Activated CD8-positive, alpha-beta memory T cell treated with anti-CD3 and anti-CD28 coated beads, Interleukin-2, amount 50 U/mL, for 48 hours (primary cell): ENCODE data around the gene SGPL1.
A peak's percentile ranks its signal among the peaks of the same experiment; 100 is the strongest.
"Not testable (repeated sequence)": the region's sequence is repeated elsewhere in the genome, so short reads cannot be mapped to it uniquely, and the experiment has no call there.

Experiments
- DNase-seq: peaks from one replicate; pipeline ENCODE4 v3.0.0-alpha.2; 2020

SGPL1 gene

DNA sequence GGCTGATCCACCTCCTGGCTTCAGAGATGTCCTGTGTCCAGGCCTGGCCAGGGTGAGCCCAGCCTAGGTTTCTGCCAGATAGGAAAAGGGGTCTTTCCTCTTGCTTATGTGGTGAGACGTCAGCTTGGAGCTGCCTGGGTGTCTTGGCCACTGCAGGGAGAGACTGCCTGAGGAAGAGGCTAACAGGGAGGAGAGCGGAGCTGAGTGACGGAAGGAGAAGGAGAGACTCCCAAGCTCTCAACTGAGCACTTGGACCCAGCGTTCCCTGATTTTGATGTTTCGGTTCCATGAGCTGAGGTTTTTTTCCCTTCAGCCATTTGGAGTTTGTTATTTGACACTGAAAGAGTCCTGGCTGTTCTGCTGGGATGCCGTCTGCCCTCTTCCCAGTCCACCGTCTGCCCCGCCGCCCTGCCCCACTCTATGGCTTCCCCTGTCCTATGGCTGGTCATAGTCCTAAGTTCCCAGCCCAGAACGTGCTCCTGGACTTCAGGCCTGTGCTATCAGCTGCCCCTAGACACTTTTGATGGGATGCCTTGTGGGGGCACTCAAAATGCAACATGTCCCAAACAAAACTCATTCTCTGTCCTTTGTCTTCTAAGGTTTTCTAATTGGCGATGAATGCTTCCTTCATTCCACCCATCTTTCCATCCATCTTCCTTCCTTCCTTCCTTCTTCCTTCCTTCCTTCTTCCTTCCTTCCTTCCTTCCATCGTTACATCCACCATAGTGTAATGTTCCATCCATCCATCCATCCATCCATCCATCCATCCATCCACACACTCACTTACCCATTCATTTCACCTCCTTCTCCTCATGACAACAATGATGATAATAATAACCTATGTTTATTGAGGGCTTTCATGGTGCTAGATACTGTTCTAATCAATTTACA, 92.9 kb downstream of the SGPL1 start:
- no peak for DNase-seq

- DNase-seq, result no peak
These were observed 93.7 kb downstream of the SGPL1 start for GRCh38 chr10:70909326-70909935.

GRCh38 chr10:70910486-70911341, 95.0 kb downstream of the SGPL1 start:
- DNase-seq, result no peak

GRCh38 chr10:70911386-70911785, 95.6 kb downstream of the SGPL1 start:
- no peak for DNase-seq

- DNase-seq, result no peak
These were observed 96.8 kb downstream of the SGPL1 start for GRCh38 chr10:70912556-70912955.

GRCh38 chr10:70913191-70913892, 97.6 kb downstream of the SGPL1 start:
- DNase-seq, result no peak

DNA sequence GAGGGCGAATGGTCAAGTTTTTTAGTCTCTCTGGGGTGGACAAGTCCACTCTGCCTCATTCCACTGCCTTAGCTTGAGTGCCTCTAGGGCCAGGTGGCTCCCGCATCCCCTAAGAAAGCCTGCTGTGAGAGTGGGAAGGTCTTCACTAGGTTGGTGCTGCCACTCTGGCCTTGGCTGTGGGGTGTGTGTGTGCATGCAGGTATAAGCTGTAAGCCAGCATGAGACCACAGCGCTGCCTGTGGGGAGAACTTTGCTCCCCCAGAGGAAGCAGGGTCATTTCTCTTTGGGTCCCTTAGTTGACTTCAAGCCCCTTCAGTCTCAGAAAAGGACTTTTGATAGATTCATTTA, 98.1 kb downstream of the SGPL1 start:
- DNase-seq, result no peak

GRCh38 chr10:70914316-70914864, 98.6 kb downstream of the SGPL1 start:
- no peak for DNase-seq

DNA sequence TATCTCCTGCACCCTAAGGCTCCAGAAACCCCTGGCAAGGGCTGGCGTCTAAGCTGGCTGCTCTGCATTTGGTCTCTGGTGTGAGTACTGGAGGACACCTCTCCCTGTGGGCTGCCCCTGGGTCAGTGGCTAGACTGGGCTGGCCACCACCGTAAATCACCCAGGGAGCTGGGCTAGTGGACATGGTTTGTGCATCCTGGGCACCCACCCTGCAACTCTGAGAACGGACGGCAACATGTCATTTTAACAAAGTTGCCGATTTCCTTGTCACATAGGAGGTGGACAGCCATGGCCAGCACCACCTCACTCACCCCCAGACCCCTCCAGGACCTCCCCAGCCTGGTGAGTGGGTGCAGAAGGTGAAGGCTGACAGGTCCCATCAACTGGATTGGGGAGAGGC, 99.5 kb downstream of the SGPL1 start:
- no peak for DNase-seq

DNA sequence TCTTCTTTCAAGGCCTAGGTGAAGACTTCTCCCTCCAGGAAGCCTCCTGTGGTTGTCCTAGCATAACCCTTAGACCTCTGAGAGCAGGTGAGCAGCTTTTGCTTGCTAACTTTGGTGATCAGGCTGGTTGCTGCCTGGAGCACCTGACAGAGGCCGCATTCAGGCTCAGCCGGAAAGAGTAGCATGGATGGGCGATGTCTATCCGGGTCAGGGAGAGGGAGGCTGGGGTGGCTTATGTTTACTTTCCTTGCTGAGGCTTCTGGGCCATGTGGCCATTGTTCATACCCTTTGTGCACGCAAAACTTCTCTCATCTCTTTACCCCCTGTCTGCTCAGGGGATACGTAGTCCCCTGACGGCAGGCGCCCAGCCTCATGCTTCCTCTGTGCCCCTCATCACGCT, 100.1 kb downstream of the SGPL1 start:
- no peak for DNase-seq

- DNase-seq, result no peak
These were observed 100.5 kb downstream of the SGPL1 start for GRCh38 chr10:70916241-70916640.

DNA sequence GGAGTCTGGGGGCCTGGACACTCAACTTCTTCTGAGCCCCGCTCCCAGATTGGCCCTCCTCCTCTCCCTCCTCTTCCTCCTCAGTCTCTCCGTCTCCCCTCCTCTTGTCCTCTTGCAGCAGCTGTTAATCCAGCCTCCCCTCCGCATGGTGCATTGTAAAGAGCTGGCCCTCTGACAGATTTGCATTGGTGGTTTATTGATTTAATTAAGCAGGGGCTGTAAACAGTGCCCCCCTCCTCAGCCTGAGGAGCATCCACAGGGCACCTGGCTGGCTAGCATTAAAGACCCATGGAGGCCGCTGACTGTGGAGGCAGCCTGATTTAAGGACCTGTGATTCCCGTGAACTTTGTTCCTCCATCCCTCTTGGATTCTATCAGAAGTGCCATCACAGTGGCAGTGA, 101.5 kb downstream of the SGPL1 start:
- DNase-seq, result no peak

DNA sequence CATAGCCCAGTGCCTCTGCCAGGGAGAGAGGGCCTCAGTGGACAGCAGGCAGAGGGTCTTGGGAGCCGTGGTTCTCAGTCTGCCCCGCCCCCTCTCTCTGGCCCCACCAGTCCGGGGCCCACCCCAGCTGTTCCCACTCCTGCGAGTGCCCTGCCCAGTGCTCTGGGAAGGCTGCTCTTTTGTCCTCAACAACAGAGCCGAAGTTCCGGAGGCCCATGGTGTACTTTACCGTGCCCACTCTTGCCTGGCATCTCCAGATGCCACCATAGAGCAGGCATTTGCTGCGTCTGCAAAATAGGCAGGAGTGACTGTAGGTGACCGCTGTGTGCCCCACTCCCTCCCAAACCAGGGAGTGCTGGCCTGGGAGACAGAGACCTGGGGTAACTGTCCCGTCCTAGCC, 101.9 kb downstream of the SGPL1 start:
- DNase-seq, result no peak

DNA sequence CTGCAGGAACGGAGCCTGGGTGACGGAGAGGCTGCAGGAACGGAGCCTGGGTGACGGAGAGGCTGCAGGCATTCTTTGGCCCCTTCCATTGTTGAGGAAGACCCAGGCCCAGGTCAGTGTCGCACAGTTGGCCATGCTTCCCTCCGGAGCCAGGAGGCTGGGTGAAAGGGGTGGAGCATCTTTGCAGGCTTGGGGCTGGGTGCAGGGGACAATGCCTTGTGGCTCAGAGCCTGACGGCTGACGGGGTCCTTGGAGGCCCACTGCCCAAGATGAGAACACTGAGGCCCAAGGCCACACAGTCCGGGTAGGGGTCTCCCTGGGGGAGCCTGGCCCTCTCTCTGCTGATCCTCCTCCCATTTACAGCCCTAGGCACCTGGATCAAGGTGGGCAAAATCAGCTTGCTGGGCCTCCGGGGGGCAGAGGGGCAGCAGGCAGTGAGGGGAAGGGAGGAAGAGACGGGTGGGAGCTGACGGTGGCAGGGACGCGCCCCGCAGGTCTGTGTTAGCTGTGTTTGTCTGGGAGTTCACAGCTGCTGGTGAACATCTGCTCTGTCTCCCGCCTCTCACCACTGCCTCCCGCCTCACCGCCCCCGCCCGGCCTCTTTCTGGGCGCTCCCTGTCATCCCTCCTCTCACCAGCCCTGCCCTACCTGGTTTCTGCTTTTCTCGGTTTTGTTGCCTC, 103.2 kb downstream of the SGPL1 start:
- DNase-seq, result no peak

GRCh38 chr10:70919906-70920305, 104.2 kb downstream of the SGPL1 start:
- not testable (repeated sequence) for DNase-seq

GRCh38 chr10:70920519-70920918, 104.8 kb downstream of the SGPL1 start:
- DNase-seq, result no peak

DNA sequence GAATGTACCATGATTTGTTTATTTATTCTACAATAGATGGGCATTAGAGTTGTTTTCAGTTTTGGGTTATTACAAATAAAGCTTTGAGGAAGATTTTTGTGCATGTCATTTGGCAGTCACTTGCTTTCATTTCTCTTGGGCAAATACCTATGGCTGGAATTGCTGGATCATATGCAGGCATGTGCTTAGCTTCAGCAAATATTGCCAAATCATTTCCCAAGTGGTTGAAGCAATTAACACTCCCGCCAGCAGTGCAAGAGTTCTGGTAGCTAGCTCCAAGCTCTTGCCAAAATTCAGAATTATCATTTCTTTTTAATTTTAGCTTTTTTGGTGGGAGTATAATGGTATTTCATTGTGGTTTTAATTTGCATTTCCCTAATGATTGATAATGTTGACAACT, 105.5 kb downstream of the SGPL1 start:
- DNase-seq, result no peak

DNA sequence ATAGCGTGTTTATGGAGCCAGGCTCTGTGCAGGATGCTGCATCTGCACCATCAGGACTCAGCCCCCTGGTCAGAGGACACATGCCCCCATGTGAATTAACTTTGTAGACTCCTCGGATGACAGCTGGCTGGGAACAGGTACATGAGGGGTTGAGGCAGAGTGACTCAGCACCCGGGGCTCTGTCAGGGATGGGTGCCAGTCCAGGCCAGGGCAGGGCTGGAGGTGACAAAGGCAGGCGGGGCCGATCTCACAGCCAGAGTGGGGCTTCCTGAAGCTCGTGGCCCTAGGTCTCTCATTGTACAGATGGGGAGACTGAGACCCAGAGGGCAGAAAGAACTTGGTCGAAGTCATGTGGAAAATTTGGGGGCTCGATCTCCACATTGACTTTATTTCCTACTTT, 107.9 kb downstream of the SGPL1 start:
- no peak for DNase-seq

GRCh38 chr10:70925377-70926225, 109.9 kb downstream of the SGPL1 start:
- DNase-seq, result peak; percentile 88

GRCh38 chr10:70926226-70927000, 110.7 kb downstream of the SGPL1 start:
- no peak for DNase-seq
